Activated naive CD4-positive, alpha-beta T cell treated with anti-CD3 and anti-CD28 coated beads, Interleukin-2, amount 50 U/mL, for 24 hours (primary cell): ENCODE measurements around the gene NCOA1.

Experiments
- H3K27ac Mint-ChIP-seq: one replicate; pipeline ENCODE4 v1.8.0; 2021; ENCODE audit warnings: mild to moderate bottlenecking, mixed read lengths
- H3K27me3 Mint-ChIP-seq: one replicate; pipeline ENCODE4 v1.8.0; 2021; ENCODE audit warnings: mixed read lengths
- H3K36me3 Mint-ChIP-seq: one replicate; pipeline ENCODE4 v1.8.0; 2021; ENCODE audit warnings: mixed read lengths
- H3K4me1 Mint-ChIP-seq: one replicate; pipeline ENCODE4 v1.8.0; 2021; ENCODE audit warnings: mixed read lengths
- H3K4me3 Mint-ChIP-seq: one replicate; pipeline ENCODE4 v1.8.0; 2021; ENCODE audit warnings: mild to moderate bottlenecking, mixed read lengths
- H3K9me3 Mint-ChIP-seq: one replicate; pipeline ENCODE4 v1.8.0; 2021; ENCODE audit warnings: mixed read lengths

NCOA1 gene

DNA sequence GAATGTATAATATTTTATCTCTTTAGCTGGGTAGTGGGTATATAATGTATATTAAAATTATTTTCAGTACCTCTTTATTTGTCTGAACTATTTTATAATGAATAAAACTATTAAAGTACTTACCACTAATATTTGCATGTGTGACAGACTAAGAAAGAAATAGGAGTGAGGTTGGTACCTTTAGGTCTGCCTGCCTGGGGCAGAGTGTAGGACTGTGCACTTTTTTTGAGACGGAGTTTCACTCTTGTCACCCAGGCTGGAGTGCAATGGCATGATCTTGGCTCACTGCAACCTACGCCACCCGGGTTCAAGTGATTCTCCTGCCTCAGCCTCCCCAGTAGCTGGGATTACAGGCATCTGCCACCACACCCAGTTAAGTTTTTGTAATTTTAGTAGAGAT lies 18.8 kb downstream of the NCOA1 start:
- Mint-ChIP-seq H3K27ac (no peak overlapping the region), H3K4me3 (no peak overlapping the region), H3K9me3 (no peaks in the 10 kb centered on the region), H3K36me3 (peaks cover 2% of the 10 kb centered on the region), H3K4me1 (peaks cover 85% of the 10 kb centered on the region), H3K27me3 (no peaks in the 10 kb centered on the region)

- Mint-ChIP-seq H3K27ac (peak overlapping the region; percentile 87), H3K36me3 (peaks cover 2% of the 10 kb centered on the region), H3K4me3 (peak overlapping the region; percentile 23), H3K4me1 (peaks cover 84% of the 10 kb centered on the region), H3K27me3 (no peaks in the 10 kb centered on the region), H3K9me3 (no peaks in the 10 kb centered on the region)
Observed at GRCh38 chr2:24510771-24511170, 19.7 kb downstream of the NCOA1 start.

DNA sequence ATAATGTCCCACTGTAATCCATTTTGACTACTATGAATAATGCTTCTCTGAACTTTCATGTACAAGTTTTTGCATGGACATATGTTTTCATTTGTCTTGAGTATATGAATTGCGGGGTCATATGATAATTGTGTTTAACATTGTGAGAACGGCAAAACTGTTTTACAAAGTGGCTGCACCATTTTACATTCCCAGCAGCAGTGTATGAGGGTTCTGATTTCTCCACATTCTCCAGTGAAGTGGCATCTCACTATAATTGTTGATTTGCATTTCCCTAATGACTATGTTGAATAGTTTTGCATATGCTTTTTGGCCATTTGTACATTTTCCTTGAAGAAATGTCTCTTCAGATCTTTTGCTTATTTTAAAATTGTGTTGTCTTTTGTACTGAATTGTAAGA lies 20.1 kb downstream of the NCOA1 start:
- Mint-ChIP-seq H3K27me3 (no peaks in the 10 kb centered on the region), H3K4me3 (no peak overlapping the region), H3K9me3 (no peaks in the 10 kb centered on the region), H3K27ac (peak overlapping the region; percentile 87), H3K4me1 (peaks cover 80% of the 10 kb centered on the region), H3K36me3 (peaks cover 2% of the 10 kb centered on the region)

DNA sequence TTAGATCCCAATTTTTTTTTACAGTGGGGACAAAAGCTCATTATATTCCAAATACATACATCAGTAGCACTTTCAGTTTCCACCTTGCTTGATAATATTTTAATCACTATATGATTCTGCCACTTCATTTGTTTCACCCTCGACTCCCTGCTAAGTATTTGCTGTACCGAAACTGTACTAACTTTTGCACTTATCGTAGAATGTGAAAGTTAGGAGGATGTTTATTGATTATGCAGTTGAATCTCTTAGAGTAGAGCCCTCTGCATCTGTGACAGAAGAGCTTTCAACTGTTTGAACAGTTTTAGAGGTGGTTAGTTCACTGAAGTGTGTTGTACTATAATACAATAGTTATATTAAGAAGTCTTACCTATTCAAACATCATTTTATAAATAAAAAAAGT lies 20.8 kb downstream of the NCOA1 start:
- Mint-ChIP-seq H3K4me3 (no peak overlapping the region), H3K4me1 (peaks cover 77% of the 10 kb centered on the region), H3K27ac (no peak overlapping the region), H3K36me3 (peaks cover 2% of the 10 kb centered on the region), H3K9me3 (no peaks in the 10 kb centered on the region), H3K27me3 (no peaks in the 10 kb centered on the region)

DNA sequence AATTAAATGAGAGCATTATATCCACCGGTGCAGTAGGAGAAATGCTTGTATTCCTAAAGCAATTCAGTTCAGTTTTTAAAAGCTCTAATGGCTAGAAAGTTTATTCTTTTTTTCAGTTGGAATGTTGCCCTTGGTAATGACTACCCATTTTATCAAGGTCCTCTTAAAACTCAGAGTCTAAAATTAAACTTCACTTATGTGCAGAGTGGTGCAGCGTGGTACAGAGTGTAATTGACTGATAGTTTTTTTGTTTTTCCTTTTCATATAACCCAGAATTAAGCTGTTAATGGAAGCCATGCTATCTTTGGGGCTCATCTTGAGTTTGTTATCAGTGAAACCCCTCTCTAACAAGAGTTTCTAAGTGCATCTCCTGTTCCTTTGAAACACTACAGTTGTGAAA lies 21.4 kb downstream of the NCOA1 start:
- Mint-ChIP-seq H3K27ac (no peak overlapping the region), H3K9me3 (no peaks in the 10 kb centered on the region), H3K36me3 (peaks cover 2% of the 10 kb centered on the region), H3K27me3 (no peaks in the 10 kb centered on the region), H3K4me1 (peaks cover 77% of the 10 kb centered on the region), H3K4me3 (no peak overlapping the region)

DNA sequence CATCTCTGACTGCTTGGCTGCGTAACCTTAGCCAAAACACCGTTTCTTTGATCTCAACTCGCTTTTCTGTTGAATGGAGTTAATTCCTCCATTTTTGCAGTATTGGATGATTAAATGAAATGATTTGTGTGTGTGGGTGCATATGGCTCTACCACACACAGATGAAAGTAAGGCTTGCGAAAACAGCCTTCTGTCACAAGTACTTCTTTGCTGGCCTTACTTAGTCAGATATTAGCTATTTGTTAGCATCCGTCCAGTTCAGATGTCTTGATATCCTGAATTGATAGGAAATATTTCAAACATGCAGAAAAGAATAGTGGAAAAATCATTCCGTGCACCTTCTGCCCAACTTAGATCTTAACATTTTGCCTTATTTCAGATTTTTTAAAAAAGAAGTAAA lies 21.8 kb downstream of the NCOA1 start:
- Mint-ChIP-seq H3K27me3 (no peaks in the 10 kb centered on the region), H3K4me1 (peaks cover 77% of the 10 kb centered on the region), H3K9me3 (no peaks in the 10 kb centered on the region), H3K4me3 (no peak overlapping the region), H3K36me3 (peaks cover 2% of the 10 kb centered on the region), H3K27ac (no peak overlapping the region)

GRCh38 chr2:24513281-24514071 lies 22.4 kb downstream of the NCOA1 start:
- no peak overlapping the region for H3K27ac Mint-ChIP-seq

GRCh38 chr2:24514820-24515219 lies 23.8 kb downstream of the NCOA1 start:
- H3K4me1 Mint-ChIP-seq = peaks cover 75% of the 10 kb centered on the region
- H3K27ac Mint-ChIP-seq = no peak overlapping the region
- peaks cover 2% of the 10 kb centered on the region for H3K36me3 Mint-ChIP-seq
- H3K27me3 Mint-ChIP-seq = no peaks in the 10 kb centered on the region
- H3K4me3 Mint-ChIP-seq = no peak overlapping the region
- no peaks in the 10 kb centered on the region for H3K9me3 Mint-ChIP-seq

More at GRCh38 chr2:24513281-24514071, 22.4 kb downstream of the NCOA1 start:
- H3K4me1 Mint-ChIP-seq = peaks cover 74% of the 10 kb centered on the region
- peaks cover 2% of the 10 kb centered on the region for H3K36me3 Mint-ChIP-seq
- no peaks in the 10 kb centered on the region for H3K27me3 Mint-ChIP-seq
- H3K9me3 Mint-ChIP-seq = no peaks in the 10 kb centered on the region
- H3K4me3 Mint-ChIP-seq = no peak overlapping the region

- Mint-ChIP-seq H3K4me3 (no peak overlapping the region), H3K27me3 (no peaks in the 10 kb centered on the region), H3K9me3 (no peaks in the 10 kb centered on the region), H3K4me1 (peaks cover 76% of the 10 kb centered on the region), H3K36me3 (peaks cover 2% of the 10 kb centered on the region), H3K27ac (peak overlapping the region; percentile 61)
Observed at GRCh38 chr2:24515335-24515734, 24.3 kb downstream of the NCOA1 start.

DNA sequence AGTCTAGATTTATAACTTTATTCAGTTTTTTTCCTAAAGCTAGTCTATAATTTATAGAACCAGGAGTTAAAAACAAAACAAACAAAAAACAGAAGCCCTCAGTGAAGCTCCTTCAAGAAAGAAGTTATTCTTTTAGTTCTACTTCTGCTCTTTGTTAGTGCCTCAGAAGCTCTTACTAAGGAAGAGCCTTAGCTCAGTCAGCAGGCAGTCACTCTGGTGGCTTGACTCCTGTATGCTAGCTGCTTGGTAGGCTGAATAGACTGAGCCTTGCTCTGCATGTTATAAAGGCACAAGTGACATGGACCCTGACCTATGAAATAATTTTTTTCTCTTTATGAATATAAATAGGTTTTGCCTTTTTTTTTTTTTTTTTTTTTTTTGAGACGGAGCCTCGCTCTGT lies 24.8 kb downstream of the NCOA1 start:
- Mint-ChIP-seq H3K9me3 (no peaks in the 10 kb centered on the region), H3K4me1 (peaks cover 76% of the 10 kb centered on the region), H3K4me3 (no peak overlapping the region)

GRCh38 chr2:24517247-24517646 lies 26.2 kb downstream of the NCOA1 start:
- H3K27me3 Mint-ChIP-seq = no peaks in the 10 kb centered on the region
- H3K36me3 Mint-ChIP-seq = peaks cover 5% of the 10 kb centered on the region
- H3K9me3 Mint-ChIP-seq = peaks cover 4% of the 10 kb centered on the region
- no peak overlapping the region for H3K27ac Mint-ChIP-seq
- H3K4me3 Mint-ChIP-seq = peak overlapping the region; percentile 42
- peaks cover 76% of the 10 kb centered on the region for H3K4me1 Mint-ChIP-seq

More for the DNA sequence above, 24.8 kb downstream of the NCOA1 start:
- Mint-ChIP-seq H3K27me3 (no peaks in the 10 kb centered on the region), H3K27ac (no peak overlapping the region), H3K36me3 (peaks cover 3% of the 10 kb centered on the region)

DNA sequence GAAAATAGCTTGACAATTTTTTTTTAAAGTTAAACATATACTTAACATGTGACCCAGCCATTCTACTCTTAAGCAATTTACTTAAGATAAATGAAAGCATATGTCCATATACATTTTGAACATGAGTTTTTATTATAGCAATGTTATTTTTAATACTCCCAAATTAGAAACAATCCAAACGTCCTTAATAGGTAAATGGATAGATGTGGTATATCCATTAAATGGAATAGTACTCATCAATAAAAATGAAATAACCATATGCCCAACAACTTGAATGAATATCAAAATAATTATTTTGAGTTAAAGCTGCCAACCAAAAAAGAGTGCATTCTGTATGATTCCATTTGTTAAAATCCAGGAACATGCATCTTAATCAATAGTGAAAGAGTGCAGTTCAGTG lies 29.1 kb downstream of the NCOA1 start:
- Mint-ChIP-seq H3K27ac (no peak overlapping the region), H3K4me3 (no peak overlapping the region), H3K36me3 (peaks cover 9% of the 10 kb centered on the region), H3K9me3 (peaks cover 8% of the 10 kb centered on the region), H3K4me1 (peaks cover 67% of the 10 kb centered on the region), H3K27me3 (no peaks in the 10 kb centered on the region)

- Mint-ChIP-seq H3K4me1 (peaks cover 73% of the 10 kb centered on the region), H3K27ac (peak overlapping the region; percentile 87), H3K4me3 (peak overlapping the region; percentile 64), H3K9me3 (peaks cover 8% of the 10 kb centered on the region), H3K36me3 (peaks cover 10% of the 10 kb centered on the region), H3K27me3 (no peaks in the 10 kb centered on the region)
Observed at GRCh38 chr2:24521162-24521857, 30.3 kb downstream of the NCOA1 start.

DNA sequence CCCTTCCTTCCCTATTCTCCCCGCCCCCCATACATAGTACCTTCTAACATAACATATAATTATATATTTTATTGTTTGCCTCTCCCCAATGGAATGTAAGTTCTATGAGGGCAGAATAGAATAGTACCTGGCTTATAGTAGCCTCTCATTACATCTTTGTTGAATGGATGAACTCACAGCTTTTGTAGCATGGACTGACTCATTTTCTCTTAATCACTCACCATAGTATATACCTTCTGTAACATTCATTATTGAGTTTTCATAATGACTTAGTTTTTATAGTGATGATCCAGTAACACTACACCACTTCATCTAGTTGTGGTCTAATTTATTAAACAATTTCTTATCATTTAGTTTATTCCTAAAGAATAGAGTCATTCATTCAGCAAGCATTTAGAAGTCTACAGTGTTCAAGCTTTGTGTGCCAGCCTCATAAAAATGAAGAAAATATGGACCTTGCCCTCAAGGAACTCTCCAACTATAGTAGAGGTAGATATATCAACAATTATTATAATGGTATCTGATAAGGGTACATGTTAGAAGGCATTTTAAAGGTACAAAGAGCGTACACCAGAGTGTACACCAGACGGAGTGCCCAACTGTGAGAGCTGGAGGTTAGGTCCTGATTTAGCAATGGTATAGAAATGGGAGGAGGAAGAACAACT lies 31.1 kb downstream of the NCOA1 start:
- Mint-ChIP-seq H3K9me3 (peaks cover 8% of the 10 kb centered on the region), H3K4me3 (peak overlapping the region; percentile 40), H3K4me1 (peaks cover 69% of the 10 kb centered on the region), H3K27me3 (no peaks in the 10 kb centered on the region), H3K27ac (peak overlapping the region; percentile 87), H3K36me3 (peaks cover 11% of the 10 kb centered on the region)

- Mint-ChIP-seq H3K4me1 (peaks cover 40% of the 10 kb centered on the region), H3K4me3 (no peak overlapping the region), H3K27ac (no peak overlapping the region), H3K9me3 (peaks cover 5% of the 10 kb centered on the region), H3K27me3 (no peaks in the 10 kb centered on the region), H3K36me3 (peaks cover 15% of the 10 kb centered on the region)
Observed at GRCh38 chr2:24527536-24527935, 36.5 kb downstream of the NCOA1 start.

- H3K4me1 Mint-ChIP-seq = peaks cover 56% of the 10 kb centered on the region
- H3K27ac Mint-ChIP-seq = no peak overlapping the region
- H3K27me3 Mint-ChIP-seq = no peaks in the 10 kb centered on the region
Observed at GRCh38 chr2:24530796-24531195, 39.7 kb downstream of the NCOA1 start.

More at GRCh38 chr2:24530796-24531195, 39.7 kb downstream of the NCOA1 start:
- H3K9me3 Mint-ChIP-seq = peaks cover 4% of the 10 kb centered on the region
- peaks cover 29% of the 10 kb centered on the region for H3K36me3 Mint-ChIP-seq
- H3K4me3 Mint-ChIP-seq = no peak overlapping the region
